GM18499 (cell line): Measurements from ENCODE around the gene OLFM4.

Experiments
- ATAC-seq: cut with Tn5 transposase; IDR thresholded peaks from one replicate; pipeline ENCODE4 v1.9.1; 2021; ENCODE audit warnings: moderate number of reproducible peaks; ENCODE audit not compliant: insufficient read depth, unreplicated experiment

Gene OLFM4, protein sequence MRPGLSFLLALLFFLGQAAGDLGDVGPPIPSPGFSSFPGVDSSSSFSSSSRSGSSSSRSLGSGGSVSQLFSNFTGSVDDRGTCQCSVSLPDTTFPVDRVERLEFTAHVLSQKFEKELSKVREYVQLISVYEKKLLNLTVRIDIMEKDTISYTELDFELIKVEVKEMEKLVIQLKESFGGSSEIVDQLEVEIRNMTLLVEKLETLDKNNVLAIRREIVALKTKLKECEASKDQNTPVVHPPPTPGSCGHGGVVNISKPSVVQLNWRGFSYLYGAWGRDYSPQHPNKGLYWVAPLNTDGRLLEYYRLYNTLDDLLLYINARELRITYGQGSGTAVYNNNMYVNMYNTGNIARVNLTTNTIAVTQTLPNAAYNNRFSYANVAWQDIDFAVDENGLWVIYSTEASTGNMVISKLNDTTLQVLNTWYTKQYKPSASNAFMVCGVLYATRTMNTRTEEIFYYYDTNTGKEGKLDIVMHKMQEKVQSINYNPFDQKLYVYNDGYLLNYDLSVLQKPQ

DNA sequence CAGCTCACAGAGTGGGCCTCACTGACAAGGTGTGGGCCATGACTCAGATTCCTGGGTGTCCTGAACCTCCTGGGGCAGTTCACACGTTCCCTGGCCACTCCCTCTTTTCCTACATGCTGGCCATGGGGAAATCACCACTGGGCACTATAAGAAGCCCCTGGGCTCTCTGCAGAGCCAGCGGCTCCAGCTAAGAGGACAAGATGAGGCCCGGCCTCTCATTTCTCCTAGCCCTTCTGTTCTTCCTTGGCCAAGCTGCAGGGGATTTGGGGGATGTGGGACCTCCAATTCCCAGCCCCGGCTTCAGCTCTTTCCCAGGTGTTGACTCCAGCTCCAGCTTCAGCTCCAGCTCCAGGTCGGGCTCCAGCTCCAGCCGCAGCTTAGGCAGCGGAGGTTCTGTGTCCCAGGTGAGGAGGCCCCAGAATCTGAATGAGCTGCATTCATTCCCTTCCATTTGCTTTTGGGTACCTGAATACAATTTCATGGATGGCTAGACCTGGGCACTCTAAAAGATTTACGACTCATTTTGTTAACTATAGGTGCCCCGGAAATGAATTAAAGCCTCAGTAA is at the start of gene OLFM4:
OLFM4 (plus strand) TSS at position 177 of the 567 bp plus-strand sequence; CDS start at position 201, 24 bp downstream.
- no peak for ATAC-seq

DNA sequence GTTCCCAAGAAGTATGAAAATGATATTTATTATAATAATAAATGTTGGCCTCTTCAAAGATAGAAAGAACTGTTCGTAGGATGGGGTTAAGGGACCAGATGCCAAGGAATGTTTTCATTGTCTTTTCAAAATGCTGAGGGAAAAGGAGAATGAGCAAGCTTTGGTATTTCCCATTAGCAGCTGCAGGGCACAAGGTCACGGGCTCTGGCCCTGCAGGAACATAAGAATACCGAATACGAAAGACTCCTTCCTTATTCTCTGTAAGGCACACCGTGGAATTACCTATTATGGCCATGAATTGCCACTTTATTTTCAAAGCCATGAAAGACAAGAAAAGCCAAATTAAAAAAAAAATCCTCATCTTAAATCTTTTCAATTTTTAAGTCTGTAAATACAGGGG is 49.6 kb upstream of the OLFM4 start:
- ATAC-seq = no peak

DNA sequence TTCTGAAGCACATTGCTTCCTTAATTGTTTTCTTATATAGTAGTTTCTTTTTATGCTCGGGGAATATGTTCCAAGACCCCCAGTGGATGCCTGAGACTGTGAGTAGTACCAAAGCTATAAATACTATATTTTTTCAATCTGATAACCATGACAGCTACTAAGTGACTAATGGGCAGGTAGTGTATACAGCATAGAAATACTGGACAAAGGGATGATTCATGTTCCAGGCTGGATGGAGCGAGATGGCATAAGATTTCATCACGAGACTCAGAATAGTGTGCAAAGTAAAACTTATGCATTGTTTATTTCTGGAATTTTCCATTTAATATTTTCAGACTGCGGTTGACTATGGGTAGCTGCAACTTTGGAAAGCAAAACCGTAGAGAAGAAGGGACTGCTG is 47.9 kb upstream of the OLFM4 start:
- no peak for ATAC-seq

DNA sequence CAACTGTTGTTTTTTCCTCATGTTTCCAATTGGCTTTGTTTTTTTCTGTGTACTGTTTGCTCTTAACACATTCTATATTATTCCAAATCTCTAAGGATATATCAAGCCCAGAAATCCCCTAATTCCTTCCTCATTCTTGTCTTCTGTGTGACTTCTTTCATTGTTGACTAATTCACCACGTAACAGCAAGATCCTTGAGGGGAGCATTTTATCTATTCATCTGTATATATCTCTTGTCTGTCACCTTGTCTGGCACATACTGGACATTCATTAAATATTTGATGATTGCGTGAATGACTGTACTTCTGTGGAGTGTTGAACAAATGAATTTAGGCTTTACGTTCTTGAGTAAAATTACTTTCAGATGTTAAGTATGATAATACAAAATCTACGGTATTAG is 44.8 kb upstream of the OLFM4 start:
- ATAC-seq = no peak

DNA sequence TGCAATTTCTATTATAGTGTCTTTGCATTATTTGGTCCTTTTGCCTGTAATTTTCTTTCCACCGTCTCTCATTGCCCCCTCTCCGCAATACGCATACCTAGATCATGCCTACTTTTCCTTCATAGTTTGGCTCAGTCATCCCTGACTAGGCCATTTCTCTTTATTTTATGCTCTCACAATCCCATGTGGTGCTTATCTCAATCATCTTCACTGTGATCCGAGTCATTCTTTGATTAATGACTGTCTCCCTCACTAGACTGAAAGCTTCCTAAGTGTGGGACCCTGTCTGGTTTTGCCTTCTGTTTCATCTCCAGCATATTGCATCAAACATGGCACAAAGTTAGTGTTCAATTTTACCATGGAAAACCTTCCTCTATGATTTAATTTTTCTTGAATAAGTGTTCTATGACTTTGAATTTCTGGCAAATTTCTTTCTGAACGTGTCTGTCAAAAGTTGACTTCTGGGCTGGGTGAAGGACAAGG is 43.7 kb upstream of the OLFM4 start:
- ATAC-seq = no peak

DNA sequence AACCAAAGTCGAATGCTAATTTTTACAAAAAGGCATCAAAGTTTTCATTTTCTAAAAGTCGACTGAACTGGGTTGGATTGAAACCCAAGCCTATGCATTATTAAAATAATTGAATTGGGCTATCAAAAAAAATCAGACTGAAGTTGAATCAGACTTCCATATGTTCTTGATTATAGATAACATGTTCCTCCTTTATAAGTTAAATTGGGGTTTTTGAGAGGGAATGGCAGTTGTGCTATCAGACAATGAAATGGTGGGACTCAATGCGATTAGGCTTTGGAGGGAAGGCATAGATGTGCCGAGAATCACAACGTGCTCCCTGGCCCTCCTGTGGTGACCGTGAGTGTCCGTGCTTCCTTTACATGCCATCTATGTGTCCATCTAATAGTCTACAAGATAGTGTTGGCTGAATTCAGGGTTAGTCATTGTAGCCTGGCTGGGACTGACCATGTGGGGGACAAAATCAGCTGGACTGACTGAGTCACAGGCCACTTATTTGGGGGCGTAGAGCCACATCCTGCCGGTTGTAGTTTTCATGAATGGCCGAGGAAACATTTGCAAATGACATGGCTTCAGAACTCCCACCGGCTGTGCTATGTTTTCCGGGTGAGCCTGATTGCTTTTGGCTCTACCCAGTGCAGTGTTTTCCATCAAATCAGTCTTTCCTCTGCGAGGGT is 37.1 kb upstream of the OLFM4 start:
- no peak for ATAC-seq

DNA sequence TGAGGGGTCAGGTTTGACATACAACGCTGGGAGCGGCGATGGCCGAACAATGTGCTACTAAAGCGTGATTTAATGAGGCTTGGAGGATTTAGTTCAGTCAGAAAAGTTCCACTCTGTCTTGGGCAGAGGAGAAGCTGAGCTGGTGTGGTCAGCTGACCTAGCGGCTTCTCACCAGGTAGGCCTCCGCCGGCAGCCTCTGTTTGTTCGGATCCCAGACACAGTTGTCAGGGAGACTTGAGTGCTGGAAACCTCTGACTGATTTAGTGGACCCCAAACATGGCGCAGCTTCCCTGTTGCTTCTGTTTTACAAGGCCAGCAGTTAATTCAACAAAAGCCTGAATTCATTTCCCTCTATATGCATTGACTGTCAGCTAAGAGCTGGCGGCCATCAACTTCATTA is 36.5 kb upstream of the OLFM4 start:
- no peak for ATAC-seq

DNA sequence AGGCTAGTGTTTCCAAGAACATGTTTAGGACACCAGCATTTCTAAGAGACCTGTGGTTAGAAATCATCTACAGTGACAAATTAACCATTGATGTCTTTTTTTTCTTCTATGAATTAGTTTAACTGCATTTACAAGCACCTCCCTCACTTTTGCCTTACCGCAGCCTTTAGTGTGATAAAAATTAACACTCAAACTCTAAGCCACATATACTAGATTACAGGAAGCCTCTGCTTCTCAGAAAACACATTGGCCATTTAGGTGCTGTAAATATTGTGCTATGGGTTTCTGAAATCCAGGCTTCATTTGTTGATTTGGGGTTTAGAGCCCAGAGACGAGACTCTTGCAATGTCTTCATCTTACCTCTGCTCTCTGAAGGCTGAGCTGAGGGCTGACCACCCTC is 34.6 kb upstream of the OLFM4 start:
- no peak for ATAC-seq

DNA sequence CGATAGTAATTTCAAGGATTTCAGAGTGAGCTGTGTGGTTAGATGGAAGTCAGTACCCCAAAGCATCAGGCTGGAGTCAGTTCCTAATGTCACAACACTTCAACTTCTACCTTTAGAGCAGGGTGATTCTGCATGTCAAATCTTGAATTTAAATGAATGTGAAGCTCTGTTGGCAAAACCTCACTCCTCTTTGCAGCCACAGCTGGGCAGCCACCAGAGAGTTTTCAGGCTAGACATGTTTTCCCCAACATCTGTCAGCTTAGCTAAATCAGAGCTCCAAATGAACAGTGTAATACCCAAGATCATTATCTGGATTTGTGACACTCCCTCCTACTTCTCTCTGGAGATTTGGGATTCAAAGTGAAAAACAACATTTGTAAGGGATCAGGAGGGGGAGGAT is 33.7 kb upstream of the OLFM4 start:
- ATAC-seq = no peak

DNA sequence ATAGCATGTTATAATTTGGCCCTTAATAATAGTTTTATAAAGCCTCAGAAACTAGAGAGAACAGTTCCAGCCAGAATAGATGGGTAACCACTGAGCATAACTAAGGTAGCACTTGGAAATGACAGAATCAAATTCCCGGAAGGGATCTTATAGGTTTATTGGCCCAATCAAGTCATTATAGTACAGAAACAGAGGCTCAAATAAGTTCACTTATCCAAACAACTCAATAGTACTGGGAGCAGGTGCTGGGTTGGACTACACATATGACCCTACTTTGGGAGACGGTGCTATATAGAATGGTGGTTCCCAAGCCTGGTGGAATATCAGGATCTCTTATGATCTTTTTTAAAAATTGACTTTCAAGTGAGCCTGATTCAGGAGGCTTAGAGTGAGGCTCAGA is 32.7 kb upstream of the OLFM4 start:
- no peak for ATAC-seq

DNA sequence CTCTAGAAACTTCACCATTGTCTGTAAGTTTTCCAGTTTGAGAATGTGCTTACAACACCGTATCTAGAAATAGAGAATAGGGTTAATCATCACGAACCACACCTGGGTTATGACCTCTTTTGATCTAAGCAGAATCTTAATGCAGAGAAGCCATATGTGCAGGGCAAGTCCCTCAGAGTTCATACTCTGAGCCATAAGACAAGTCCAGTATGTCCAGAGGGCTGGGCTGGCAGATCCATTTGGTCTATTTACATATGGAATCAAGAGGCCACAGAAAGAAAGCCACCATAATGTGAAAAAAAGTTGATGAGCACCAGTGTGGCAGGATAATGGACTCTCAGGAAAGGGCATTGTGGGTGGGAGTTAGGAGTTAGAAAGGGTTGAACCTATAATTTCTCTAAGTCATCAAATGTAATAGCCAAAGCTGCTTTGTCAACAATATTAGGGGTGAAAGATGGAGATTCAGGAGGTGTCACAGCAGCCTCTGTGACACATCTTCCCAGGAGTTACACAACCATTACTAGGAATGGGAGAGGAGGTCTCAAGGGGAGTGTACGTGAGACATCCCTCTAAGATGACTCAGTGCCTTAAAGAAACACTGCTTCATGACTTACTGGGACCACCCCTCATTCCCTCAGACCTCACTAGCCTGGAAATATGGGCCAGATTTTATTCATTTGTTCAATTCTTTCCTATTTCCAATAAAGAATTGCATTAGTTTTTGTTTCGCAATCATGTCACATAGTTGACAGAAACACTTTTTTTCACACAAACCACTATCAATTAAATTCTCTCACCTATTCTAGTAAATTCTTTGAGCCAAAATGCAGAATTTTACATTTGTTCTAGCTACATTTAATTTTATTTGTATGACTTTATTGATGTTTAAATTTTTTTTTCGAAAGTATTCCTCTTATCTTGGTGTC is 30.4 kb upstream of the OLFM4 start:
- ATAC-seq = no peak

DNA sequence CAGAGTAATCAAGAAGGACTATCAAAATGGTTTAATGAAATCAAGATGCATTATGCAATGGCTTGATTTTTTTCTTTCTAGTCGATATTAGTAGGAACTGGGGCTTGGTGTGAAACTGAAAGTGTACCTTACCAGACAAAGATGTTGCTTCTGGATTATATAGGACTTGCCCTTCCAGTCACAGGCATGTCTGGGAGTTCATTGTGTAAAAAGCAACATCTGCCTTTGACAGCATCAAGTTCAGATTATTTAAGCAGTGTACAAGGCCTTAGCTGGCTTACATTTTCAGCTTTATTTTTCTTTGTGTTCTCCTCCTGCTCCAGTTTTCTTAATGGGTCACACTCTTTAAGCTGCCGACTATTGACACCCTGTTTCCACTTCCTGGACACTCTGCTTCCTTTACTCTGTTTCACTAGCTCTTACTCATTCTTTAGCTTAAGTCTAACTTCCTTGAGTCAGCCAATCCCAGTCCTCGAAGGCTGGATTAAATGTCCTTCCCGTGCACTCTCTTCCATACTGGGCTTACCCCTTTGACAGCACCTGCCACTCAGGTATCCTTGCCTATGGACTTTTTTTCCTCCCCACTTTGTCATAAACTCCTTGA is 29.4 kb upstream of the OLFM4 start:
- no peak for ATAC-seq

DNA sequence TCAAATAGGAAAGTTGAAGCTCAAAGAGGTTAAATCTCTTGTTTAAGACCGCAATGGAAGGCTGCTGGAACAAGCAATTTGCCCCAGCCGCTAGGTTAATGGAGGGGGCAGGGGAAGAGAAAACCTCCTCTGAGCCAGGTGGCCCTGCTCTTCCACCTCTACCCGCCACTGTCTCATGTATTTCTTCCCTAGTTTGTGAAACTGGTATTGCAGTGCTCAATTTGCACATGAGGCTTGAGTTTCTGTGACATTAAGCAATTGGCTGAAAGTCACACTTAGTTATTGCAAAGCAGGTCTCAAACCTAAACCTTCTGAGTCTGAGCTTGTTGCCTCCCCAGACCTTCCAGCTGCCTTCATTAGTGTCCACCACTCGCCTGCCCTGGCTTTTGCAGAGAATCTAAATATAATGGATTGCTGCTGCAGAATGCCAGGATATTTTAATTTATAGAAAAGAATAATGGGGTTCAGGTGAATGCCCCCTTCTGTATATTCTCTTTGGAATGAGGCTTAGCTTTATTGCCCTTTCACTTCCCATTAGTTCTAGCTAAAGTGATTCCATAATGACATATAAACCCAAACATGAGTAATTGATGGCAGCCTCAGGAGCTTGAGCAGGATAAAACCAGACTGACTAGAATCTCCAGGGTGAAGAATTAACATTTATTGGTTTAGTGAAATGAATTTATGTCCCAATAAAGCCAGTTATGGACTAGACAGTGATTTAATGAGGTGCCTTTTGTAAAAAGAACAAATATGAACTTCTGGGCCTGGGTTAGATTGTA is 27.0 kb upstream of the OLFM4 start:
- ATAC-seq = no peak

DNA sequence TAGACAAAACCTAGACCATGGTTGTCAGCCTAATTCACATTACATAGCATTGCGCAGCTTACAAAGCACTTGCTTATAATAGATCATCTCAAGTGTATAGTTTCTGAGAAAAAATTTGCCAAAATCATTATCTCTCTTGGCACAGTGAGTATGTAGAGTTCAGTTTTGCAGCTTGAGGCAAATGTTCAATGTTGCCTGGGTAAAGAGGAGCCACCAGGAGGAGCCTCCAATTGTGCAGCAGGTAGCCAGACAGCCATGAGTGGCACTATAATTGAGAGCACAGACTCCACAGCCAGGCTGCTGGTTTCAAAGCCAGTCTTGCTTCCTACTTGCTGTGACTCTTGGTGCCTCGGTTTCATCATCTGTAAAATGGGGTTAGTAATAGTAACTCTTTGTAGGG is 24.0 kb upstream of the OLFM4 start:
- no peak for ATAC-seq

DNA sequence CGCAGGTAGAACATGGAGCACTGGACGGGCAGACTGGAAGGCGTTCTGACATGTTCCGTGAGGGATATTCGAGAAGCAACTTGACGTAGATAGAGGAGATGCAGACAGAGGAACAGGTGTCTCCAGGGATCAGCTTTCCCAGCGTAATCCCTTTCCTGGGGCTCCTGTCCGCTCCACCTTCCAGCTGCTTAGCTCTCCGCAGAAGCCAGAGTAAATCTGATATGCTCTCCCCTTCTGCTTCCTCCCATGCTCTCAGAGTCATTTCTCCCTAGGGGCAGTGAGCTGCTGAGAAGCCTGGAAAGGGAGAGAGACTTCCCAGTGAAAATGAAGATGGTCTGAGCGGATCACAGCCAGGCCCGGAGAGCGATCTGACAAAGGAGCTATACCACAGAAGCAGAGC is 23.0 kb upstream of the OLFM4 start:
- no peak for ATAC-seq

DNA sequence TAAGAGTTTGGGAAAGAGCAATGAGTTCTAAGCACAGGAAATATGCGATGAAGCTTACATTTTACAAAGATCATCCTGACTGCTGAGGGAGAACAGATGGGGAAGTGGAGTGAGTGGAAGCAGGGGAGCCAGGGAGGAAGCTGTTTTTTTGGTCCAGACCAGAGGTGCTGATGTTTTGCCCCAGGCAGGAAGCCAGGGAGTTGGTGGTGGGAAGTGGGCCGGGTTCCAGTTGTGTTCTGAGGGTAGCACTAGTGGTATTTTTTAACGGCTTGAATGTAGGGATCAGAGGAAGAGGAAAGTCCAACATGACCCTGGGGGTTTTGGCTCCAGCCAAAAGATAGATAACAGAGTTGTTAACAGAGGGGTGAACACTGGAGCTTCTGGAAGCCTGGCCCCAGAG is 20.7 kb upstream of the OLFM4 start:
- ATAC-seq = no peak

DNA sequence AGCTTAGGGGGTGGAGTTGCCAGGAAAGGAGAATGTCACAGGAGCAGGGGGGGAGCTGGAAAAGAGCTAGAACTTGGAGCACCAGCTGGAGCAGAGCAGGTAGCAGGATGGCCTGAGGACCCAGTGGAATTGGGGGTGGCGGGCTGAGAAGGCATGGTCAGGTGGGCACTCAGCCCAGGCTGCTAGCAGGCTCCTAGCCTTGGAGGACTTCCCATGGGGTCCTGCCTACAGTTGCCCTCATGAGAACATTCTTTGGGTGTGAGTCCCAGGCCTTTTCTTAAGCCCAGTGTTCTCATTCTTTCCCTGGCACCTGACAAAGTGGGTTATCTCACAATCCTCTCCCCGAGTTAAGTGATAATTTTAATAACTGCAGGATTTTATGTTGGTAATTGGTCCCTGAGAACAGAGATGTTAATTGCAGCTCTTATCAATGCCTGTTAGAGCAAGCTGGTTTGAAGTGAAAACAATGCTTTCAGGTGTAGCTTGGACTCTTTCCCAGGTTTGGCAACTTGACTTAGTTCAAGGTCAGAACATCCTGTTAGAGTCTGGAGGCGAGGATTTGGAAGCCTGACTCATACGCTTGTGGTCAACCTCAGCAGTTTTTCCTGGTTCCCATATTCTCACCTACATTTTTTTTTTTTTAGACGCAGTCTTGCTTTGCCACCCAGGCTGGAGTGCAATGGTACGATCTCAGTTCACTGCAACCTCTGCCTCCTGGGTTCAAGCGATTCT is 18.1 kb upstream of the OLFM4 start:
- ATAC-seq = no peak

DNA sequence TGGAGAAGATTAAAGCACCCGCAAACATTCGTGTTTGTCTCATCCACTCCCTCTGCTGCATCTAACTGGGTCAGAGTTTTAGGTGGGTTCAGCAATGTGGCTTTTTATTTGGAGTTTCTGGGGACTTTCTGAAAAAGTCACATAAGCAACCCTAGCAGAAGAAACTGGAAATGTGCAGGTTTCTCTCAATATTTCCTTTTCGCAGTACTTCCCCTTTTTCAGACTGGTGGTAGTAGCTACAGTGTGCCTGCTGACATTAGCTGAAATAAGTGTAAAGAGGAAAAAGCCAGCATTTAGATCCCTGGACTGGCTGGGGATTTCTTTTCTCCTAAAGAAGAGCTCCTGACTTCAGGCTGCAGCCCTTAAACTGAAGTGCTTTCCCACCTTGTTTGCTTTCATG is 15.9 kb upstream of the OLFM4 start:
- no peak for ATAC-seq
